GM12872 (cell line): Measurements from ENCODE around the gene SRRD.

Source experiments
- TF ChIP-seq, protein P1 (sequence below): IDR thresholded peaks from 3 replicates; pipeline ENCODE4 v1.5.1; 2011; ENCODE audit warnings: low read depth, mild to moderate bottlenecking, low read length, moderate library complexity; ENCODE audit not compliant: insufficient read depth

Gene SRRD

DNA sequence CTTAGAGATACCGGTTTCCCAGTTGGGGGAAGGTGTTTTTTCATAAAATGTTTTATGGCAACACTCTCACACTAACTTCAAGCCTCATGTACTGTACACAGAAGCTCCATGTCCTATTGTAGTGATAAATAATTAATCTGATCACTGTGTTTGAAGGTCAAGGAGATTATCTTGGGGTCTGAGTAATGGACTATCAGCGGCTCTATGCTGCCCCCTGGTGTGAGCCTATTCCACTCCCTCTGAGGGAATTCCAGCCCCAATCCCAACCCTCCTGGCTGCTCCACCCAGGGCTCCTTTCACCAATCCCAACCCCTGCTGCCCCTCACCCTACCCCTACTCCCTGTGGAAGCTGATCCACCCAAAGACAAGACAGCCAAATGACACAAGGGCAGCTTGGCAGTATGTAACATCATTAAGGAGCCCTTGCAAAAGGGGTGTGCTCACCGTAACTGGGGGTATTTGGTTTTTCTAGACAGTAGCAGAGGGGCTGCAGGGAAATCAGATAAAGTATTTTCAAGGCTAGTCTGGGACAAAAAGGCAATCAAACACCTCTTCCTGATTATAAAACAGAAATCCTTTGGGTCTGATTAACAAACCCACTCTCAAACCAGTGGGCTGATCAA is 22.4 kb upstream of the SRRD start:
- TF ChIP-seq, protein P1, sequence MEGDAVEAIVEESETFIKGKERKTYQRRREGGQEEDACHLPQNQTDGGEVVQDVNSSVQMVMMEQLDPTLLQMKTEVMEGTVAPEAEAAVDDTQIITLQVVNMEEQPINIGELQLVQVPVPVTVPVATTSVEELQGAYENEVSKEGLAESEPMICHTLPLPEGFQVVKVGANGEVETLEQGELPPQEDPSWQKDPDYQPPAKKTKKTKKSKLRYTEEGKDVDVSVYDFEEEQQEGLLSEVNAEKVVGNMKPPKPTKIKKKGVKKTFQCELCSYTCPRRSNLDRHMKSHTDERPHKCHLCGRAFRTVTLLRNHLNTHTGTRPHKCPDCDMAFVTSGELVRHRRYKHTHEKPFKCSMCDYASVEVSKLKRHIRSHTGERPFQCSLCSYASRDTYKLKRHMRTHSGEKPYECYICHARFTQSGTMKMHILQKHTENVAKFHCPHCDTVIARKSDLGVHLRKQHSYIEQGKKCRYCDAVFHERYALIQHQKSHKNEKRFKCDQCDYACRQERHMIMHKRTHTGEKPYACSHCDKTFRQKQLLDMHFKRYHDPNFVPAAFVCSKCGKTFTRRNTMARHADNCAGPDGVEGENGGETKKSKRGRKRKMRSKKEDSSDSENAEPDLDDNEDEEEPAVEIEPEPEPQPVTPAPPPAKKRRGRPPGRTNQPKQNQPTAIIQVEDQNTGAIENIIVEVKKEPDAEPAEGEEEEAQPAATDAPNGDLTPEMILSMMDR = peak; percentile 90

DNA sequence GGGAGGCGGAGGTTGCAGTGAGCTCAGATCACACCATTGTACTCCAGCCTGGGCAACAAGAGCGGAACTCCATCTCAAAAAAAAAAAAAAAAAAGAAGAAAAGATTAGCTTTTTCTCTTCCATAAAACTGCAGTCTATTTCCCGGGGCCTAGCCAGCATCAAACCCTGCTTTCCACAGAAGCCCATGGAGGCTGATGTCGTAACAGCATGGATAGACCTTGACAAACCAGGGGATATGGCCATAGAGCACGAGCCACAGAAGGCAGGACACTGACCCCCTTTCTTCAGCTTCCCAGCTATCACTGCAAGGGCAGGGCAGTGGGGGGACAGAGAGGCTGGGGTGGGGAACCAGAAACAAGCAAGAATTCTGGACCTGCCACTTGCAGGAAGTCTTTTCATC is 21.6 kb upstream of the SRRD start:
- TF ChIP-seq, protein P1 = no peak

DNA sequence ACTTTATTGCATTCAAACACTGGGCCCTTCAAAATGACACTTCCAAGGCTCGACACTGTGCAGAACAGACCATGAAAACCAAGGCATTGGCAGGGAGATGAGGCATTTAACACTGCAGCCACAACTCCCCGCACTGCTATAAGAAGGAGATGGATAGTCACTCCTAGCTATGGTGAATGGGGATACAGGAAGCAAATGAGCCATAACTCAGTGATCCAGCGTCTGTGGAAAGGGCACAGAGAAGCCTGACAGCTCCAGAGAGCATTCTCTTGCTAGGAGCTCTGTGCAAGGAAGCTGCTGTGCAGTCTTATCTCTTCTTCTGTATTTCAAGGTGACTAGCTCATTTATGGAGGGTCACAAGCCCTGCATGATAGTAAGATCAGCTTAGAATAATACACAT is 21.0 kb upstream of the SRRD start:
- TF ChIP-seq, protein P1 = no peak

DNA sequence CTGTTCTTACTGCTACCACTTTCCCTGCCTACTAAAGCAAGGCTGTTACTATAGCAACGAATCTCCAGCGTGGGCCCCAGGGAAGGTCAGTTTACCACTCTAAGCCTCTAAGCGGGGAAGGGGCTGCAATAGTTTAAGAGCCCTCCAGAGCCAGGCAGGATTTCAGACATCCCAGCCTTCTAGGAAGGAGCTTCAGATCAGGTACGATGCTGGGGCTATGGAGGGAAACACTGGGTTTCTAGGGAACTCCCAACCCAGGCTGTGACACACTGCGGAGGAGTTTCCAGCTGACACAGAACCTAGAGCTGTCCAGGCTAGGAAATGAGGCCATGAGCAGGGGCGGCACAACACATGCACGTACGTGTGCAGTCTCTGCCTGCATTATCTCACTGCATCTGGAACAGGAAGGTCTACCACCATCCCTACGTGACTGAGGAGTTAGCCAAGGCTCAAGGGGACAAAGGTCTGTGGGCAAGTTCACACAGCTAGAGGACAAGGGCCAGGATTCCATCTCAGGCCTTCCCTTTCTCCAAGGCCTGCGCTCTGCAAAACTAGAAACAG is 20.5 kb upstream of the SRRD start:
- TF ChIP-seq, protein P1 = no peak

DNA sequence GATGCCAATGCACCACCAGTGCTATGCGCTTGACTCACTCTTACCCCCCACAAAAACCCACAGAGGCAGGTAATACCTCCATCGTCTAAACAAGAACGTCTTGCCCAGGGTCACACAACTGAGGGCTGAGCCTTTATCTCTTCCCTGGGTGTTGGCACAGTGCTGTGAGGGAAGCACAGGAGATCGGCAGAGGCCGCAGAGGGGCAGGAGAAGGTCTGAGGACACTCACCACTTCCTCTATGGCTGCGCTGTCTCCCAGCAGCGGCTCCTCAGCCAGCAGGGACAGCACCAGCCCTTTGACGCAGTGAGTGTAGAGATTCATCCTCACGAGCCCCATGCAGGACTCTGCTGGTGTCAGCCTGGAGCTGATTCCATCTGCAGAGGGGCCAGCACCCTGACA is 20.0 kb upstream of the SRRD start:
- TF ChIP-seq, protein P1 = no peak

DNA sequence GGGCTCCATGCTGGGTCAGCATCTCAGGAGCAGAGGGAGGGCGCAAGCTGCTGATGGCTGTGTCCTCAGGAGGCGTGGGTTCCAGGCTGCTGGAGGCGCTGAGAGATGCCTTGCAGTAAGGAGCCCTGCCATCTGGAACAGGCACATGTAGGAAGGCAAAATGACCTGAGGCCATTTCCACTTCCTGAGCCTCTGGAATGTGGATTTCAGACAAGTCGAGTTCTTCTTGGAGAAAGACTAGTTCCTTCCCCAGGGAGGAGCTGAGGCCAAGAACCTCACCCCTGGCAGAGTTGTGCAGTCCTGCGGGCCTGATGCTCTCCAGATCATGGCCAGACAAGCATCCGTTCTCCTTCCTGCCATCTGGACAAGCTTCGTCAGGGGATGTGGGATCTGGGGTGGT is 19.4 kb upstream of the SRRD start:
- TF ChIP-seq, protein P1 = no peak

DNA sequence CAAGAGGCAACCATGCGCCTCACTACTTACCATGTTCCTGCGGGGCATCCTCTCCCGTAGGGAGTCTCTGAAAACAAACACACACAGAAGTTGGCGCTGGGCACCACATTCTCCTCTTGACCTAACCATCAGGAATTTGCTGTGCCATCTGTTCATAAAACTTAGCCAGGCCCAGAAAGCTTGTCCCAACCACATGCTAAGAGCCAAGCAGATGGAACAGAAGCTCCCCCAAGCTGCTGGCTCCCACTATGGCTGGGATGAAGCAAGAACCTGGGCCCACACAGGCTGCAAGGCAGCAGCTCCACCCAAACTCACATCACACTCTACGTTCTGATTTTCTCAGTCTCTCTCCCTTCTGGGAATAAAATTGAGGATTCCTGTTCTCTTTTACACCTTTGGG is 17.5 kb upstream of the SRRD start:
- TF ChIP-seq, protein P1 = no peak

DNA sequence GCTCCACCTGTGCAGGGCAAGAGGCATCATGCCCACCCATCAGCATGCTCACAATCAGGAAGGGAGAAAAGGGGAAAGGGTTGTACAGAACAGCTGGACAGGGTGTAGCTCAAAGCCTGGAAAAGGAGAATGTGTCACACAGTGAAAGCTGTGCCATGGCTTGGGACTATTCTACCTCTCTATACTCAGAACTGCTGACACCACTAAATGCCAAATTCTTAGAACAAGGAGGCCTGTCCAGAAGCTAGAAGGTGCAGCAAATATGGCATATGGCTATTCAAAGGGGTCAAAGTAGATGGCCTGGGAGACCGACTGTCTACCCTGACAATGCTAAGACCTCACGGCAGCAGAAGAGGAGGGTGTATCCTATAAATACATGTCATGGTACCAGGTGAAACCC is 12.9 kb upstream of the SRRD start:
- TF ChIP-seq, protein P1 = no peak
